HG02943 (cell line): Measurements from ENCODE around the gene AK8.

Experiments
- ATAC-seq: cut with Tn5 transposase; IDR thresholded peaks from one replicate; pipeline ENCODE4 v1.9.1; 2021; ENCODE audit warnings: mild to moderate bottlenecking, low read depth, moderate library complexity; ENCODE audit not compliant: unreplicated experiment

AK8 gene

GRCh38 chr9:132863096-132863495, 15.0 kb downstream of the AK8 start:
- no peak for ATAC-seq

DNA sequence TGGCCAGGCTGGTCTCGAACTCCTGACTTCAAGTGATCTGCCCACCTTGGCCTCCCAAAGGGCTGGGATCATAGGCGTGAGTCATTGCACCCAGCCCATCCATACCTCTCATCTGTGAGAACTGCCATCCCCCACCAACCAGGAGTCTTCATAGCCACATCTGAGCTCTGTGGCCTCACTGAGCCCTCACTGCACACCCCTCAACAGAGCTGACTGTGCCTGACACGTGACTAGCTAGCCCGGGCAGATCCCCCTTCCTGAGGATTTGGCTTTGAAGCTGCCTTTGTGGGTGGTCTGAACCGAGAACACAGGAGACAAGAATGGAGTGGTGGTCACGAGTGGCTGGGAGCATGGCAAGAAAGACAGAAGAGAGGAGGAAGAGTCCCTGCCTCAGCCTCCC, 15.6 kb downstream of the AK8 start:
- no peak for ATAC-seq

GRCh38 chr9:132861666-132862065, 16.4 kb downstream of the AK8 start:
- no peak for ATAC-seq

- no peak for ATAC-seq
These were observed 19.3 kb downstream of the AK8 start for GRCh38 chr9:132858751-132859150.

DNA sequence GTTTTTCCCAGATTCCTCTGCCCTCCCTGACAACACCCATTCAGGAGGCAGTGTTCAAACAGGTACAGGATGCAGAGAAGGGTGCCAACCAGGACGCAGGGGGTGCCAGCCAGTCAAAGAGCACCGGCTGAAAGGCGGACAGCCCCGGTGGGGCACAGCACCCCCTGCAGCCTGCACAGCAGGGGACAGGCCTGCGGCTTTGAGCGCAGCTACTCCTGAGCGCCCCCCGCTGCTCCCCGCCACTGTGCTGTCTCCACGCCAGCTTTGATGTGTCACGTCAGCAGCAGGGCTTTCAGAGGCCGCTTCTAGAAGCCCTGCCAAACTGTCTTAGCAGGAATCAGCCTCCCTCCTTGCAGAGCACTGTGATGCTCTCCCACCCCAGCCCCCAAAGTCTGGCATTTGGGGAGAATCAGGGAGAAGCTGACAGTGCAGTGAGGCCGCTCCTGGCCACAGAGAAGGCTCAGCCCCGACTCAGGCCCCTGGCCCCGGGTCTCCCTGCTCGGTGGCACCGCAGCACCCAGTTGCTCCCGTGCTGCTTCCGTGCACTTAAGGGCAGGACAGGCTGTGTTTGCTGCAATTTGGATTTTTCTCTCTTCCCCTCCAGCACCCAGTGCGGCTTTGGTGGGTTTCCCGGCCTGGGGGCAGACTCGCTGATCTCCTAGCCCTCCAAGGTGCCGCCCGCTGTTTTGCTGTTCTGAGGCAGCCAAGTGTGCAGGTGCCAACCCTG, 20.3 kb downstream of the AK8 start:
- no peak for ATAC-seq

- no peak for ATAC-seq
These were observed 21.1 kb downstream of the AK8 start for GRCh38 chr9:132857031-132857430.

DNA sequence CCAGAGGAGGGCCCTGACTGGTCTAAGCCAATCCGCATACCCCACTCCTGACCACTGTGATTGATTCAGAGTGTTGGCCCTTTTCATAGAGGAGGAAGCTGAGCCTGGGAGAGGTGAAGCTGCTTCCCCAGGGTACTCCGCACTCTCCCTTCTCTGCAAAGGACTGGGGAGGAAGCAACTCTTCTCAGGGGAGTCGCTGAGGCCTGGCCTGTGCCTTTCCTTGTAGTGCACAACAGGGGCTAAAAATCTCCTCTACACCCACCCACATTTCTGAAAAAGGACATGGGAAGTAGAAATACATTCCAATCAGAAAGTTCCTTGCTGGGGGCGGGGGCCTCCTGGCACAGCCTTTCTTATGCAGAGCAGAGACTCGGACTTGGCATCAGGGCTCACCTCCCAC, 22.2 kb downstream of the AK8 start:
- no peak for ATAC-seq

- ATAC-seq, result no peak
These were observed 23.3 kb downstream of the AK8 start for GRCh38 chr9:132854832-132855231.

DNA sequence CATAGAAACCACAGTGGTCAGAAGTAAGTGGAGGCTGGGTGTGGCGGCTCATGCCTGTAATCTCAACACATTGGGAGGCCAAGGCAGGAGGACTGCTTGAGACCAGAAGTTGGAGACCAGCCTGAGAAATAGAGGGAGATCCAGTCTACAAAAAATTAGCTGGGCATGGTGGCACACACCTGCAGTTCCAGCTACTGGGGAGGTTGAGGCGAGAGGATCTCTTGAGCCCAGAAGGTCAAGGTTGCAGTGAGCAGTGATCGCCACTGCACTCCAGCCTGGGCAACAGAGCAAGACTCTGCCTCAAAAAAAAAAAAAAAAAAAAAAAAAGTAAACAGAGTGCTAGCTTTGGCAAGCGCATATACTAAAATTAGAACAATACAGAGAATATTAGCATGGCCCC, 24.6 kb downstream of the AK8 start:
- no peak for ATAC-seq

- ATAC-seq, result no peak
These were observed 28.8 kb downstream of the AK8 start for GRCh38 chr9:132849185-132849706.

DNA sequence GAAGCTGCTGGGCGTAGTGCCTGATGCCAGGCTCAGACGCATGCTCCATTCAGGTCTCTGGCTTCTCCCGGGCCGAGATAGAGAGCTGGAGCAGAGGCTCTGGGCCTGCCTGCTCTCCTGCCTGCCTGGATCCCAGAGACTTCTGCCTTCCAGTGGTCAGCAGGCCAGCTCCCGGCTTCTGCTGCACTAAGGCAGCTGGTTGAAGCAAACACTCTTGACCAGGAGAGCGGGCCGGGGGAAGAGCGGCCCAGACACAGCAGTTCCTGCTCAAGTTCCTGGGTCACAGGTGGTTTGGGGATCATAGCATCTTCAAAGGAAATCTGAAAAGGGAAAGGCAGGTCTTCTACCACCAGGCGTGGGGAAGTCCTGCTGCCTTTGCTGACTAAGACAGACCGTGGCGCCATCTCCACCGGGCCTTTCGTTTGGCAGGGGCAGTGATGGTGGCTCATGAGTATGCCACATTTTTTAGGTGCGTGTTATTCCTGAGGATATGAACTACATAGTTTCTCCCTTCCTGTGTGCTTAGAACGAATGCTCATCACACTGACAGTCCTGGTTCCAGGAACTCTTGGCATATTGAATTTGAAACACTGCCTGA, 31.1 kb downstream of the AK8 start:
- no peak for ATAC-seq

DNA sequence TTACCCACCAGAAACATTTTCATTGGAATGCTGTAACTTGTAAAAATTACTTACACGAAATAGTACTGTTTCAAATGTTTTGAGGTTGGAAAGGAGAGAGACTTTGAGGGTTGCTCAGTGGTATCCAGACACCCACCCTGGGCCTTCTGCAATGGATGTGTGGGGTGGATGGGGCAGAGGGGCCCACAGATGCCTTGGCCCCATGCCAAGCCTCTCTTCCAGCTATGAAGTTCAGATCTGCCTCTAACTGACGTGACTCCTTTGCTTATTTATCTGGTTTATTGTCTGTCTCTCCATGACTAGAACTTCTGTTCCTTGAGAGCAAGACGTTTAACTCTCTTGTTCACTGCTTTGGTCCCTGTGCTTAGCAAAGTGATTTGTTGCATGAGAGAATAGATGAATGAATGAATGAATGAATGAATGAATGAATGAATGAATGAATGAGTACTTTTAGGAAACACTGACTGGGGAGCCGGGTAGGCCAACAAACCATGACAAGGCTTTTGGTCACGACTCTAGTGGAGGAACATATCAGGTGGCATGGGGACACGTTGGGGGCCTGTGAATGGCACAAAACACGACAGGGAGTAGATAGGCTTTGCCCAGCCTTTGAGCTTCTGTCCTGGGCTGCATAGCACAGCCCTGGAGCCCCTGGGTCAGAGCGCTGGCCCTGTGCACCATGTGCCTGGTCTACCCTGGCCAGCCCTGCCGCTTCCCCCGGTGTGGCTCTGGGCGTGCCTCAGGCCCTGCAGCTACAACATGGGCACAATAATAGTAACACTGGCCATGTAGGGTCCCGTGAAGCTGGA, 31.8 kb downstream of the AK8 start:
- ATAC-seq, result no peak

DNA sequence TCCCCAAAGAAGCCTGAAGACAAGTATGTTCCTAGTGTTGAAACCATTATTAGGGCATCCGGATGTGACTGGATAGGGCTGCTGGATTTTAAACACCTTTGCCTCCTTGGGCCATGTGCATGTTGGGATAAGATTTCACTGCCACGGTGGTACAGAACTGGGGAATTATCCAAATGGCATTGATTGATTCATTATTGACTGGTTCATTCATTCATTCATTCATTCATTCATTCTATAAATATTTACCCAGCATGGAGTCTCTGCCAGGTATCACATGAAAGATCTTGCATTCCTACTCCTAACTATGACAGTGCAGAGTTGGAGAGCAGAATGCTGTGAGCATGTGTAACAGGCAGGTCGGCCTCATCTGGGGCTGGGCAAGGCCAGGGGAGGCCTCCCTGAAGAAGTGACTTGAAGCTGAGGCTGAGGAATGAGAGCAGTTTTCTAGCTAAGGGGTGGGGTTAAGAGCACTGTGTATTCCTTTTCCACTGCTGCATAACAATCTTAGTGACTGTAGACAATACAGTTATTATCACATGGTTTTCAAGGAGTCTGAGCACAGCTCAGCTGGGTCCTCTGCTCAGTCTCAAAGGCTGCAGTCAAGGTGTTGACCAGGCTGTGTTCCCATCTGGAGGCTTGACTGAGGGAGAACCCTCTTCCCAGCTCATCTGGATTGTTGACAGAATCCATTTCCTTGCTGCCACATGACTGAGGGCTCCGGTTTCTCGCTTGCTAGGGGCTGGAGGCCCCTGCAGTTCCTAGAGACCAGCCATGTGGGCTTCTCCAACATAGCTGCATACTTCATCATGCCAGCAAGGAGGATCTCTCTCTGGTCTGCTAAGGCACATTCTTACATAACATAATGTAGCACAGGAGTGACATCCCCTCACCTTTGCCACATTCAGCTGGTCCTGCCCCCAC, 35.7 kb downstream of the AK8 start:
- ATAC-seq, result no peak

DNA sequence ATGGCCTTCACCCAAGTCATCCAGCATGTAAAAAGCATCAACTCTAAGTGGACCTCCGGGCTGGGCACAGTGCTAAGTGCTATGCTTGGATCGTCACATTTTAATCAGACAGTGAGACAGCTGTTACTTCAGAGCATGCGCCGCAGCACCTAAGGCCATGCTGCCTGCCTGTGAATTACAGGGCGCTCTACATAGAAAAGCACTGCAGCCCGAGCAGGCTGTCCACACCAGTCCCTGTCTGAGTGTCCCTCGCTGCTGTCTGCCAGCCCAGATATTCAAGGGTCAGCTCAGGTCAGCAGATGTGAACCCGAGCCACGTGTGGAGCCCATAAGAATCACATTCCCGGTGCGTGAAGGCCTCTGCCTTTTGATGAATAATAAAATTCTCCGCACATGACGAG, 37.1 kb downstream of the AK8 start:
- no peak for ATAC-seq

DNA sequence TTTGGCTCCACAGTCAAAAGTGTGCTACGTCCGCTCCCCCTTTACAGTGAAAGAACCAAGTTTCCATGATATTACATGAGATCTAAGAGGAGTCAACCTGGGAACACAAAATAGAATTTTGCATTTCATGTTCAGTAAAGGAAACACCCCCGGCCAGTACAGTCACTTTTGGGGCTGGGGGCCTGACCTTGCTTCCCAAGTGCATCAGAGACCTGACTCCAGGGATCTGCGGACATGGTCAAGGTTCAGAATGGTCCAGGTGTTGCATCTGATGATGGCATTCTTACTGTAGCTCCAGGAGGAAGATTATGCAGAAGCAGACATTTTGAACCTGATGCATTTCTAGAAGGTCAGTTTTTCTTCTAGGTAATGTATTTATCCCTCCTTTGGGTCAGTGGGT, 39.8 kb downstream of the AK8 start:
- no peak for ATAC-seq

DNA sequence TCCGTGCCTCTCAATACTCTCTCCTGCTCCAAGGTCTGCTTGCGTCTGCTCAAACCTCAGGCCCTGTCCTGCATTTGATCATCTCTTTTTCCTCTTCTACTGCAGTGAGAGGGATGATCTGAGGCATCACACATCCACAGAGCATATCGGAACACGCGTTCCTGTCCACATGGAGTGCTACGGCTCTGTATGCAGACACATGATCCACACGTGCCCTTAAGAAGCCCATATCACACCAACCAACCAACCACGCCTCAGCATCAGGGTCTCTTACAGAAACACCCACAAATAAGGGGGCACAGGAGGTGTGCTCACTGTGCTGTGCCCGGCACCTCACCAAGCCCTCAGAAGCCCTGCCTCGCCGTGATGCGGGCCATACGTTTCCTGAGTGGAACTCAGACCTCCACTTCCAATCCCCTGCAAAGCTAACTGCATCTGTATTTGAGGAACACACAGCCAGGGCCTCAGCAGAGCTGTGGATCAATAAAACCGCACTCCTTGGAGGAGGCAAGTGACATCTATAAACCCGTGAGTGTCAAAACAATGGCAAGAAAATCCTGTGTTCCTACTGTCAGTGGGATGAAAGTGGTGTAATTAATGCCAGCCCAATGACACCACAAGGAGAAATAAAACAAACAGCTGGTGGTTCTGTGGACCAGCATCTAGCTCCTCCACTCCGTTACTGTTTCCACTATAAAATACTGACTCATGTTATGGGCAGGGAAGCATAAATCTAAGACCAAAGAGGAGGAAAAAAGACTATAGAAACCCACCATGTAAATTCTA, 40.4 kb downstream of the AK8 start:
- no peak for ATAC-seq

DNA sequence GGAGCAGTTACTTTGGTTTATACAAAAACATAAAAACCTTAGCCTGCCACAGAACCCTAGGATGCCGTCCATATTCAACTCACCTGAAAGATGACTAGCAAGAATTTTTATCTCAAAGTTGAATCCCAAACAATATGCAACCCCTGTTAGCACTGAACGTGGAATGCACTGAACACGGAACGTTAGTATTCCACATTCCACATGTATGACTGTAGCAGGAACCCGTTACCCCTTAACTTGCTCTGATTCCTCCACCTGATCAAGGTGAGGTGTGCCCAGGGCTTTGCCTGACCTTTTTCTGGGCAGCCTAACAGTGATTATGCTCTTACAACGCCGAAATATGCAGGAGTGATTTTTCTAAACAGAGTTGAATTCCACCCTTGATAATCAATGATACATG, 43.7 kb downstream of the AK8 start:
- no peak for ATAC-seq

DNA sequence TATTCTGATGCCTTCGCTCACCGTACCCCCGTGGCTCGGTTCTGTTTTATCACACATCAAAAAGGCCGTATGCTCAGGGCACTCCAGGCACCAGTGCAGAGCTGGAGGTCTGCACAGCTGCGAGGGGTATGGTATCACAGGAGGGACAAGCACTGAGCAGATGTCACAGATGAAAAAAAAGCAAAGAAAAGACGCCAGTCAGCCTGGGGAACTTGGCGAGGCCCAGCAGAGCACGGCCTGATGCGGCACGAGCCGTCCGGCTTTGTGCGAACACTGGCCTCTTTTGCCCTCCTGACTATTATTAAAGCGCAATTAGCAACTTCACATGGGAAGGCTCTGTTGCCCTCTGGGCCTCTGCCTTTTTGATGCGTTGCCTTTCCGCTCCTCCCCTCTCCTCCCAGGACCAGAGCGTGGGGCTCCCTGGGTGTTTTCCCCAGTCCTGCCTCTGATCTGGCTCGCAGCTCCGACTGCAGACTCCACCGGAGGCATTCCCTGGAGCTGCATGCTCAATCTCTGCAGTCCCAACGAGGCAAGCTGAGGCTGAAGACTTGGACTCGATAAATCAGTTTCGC, 44.4 kb downstream of the AK8 start:
- no peak for ATAC-seq

DNA sequence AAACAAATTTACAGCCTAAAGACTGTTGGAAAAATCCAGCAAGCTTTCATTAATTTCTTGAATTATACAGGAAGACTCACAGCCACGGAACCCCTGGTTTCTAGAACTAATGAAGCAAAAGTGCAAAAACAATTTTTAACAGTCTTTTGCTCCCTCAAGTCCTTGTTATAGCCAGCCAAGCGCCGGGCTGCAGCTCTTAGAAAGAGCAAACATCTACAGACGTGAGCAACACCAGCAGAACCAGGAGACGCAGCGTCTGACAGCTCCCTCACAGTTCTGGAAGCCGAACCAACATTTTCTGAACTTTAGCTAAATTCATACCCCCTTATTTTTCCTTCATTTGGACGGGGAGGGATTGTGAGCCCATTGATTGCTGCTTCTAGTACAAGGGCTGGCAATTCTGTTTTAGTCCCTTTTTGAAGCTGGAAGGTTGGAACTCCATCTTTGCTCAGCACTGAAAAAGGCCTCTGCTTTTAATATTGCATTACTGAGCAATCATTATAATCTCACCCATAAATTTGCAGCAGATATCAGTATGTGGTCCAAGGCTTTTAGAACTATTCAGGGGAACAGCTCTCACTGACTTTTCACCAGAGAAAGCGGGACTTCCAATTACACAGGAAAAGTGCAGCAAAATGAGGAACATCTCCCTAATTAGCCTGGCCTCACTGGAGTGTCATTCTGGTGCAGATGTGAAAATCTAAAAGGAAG, 45.8 kb downstream of the AK8 start:
- ATAC-seq, result no peak
